ENCODE results near the gene CBARP. TPM values are rescaled to one million over a fixed set of nuclear protein-coding genes. Genes with fewer than 3 reads are reported as not detected.

CBARP gene
- total RNA-seq, result 3.9 TPM

GRCh38 chr19:1237754-1238368, at the start of gene CBARP:
Gene CBARP (minus strand): TSS chr19:1238005. CDS start chr19:1236100, 1,905 bp downstream.
- Histone ChIP-seq H3K9me3 (no peaks in the 10 kb centered on the region), H3K4me3 (peak within 1 kb of the TSS; percentile 60 to 86), H3K4me1 (peaks cover 48% of the 10 kb centered on the region), H3K27me3 (no peaks in the 10 kb centered on the region), H3K27ac (peak within 1 kb of the TSS; percentile 97), H3K36me3 (no peaks in the 10 kb centered on the region)
- TF ChIP-seq POLR2AphosphoS5 (IDR thresholded peaks at IDR 0.05; ENCODE audit: insufficient read depth in 1 of 2, low read depth in 1 of 2) (no peak), POLR2A (IDR thresholded peaks at IDR 0.05) (no peak), CTCF (IDR thresholded peaks at IDR 0.05) (no peak)
- DNase-seq (ENCODE audit: extremely low spot score in 2 of 2), result no peak
- intact Hi-C loops (cut with DNase I), result no loop called here

- intact Hi-C loops (cut with DNase I), result no loop called here
- Histone ChIP-seq H3K4me1 (peaks cover 19% of the 10 kb centered on the region), H3K4me3 (no peak overlapping the region), H3K27me3 (peaks cover 10% of the 10 kb centered on the region), H3K9me3 (no peaks in the 10 kb centered on the region), H3K27ac (no peak overlapping the region), H3K36me3 (no peaks in the 10 kb centered on the region)
- no peak for DNase-seq (ENCODE audit: extremely low spot score in 2 of 2)
- no peak for TF ChIP-seq CTCF (IDR thresholded peaks at IDR 0.05)
- no peak for TF ChIP-seq POLR2A (IDR thresholded peaks at IDR 0.05)
- TF ChIP-seq POLR2AphosphoS5 (IDR thresholded peaks at IDR 0.05; ENCODE audit: insufficient read depth in 1 of 2, low read depth in 1 of 2), result no peak
These were observed 48.9 kb upstream of the CBARP start for GRCh38 chr19:1286487-1287353.

GRCh38 chr19:1285737-1286360, 48.0 kb upstream of the CBARP start, which contains the start of gene EFNA2:
Gene EFNA2 (plus strand): TSS chr19:1285873. CDS start chr19:1286169, 296 bp downstream.
- Histone ChIP-seq H3K27me3 (peaks cover 10% of the 10 kb centered on the region), H3K36me3 (no peaks in the 10 kb centered on the region), H3K9me3 (no peaks in the 10 kb centered on the region), H3K27ac (no peak within 1 kb of the TSS), H3K4me3 (no peak within 1 kb of the TSS), H3K4me1 (peaks cover 19% of the 10 kb centered on the region)
- intact Hi-C loops (cut with DNase I), result no loop called here
- TF ChIP-seq POLR2A (IDR thresholded peaks at IDR 0.05) (no peak), CTCF (IDR thresholded peaks at IDR 0.05) (no peak), POLR2AphosphoS5 (IDR thresholded peaks at IDR 0.05; ENCODE audit: insufficient read depth in 1 of 2, low read depth in 1 of 2) (no peak)
- DNase-seq (ENCODE audit: extremely low spot score in 2 of 2), result no peak

GRCh38 chr19:1284979-1285736, 47.4 kb upstream of the CBARP start:
- peaks cover 10% of the 10 kb centered on the region for H3K27me3 ChIP-seq

More at GRCh38 chr19:1284979-1285736, 47.4 kb upstream of the CBARP start:
- Histone ChIP-seq H3K4me1 (peaks cover 19% of the 10 kb centered on the region), H3K9me3 (no peaks in the 10 kb centered on the region), H3K27ac (no peak overlapping the region), H3K36me3 (no peaks in the 10 kb centered on the region), H3K4me3 (no peak overlapping the region)
- no peak for DNase-seq (ENCODE audit: extremely low spot score in 2 of 2)
- intact Hi-C loops (cut with DNase I), result no loop called here
- no peak for TF ChIP-seq POLR2AphosphoS5 (IDR thresholded peaks at IDR 0.05; ENCODE audit: insufficient read depth in 1 of 2, low read depth in 1 of 2)
- TF ChIP-seq POLR2A (IDR thresholded peaks at IDR 0.05), result no peak
- TF ChIP-seq CTCF (IDR thresholded peaks at IDR 0.05), result no peak
